ENCODE results near the gene CDH13.

- TF ChIP-seq REST (IDR thresholded peaks at IDR 0.05; ENCODE audit: insufficient replicate concordance, low read depth) (peak; percentile 55), CTCF (IDR thresholded peaks at IDR 0.05; ENCODE audit: insufficient read depth, low read length) (no peak)
Measured at GRCh38 chr16:83059237-83059636, 432.5 kb downstream of the CDH13 start.
